Renal pelvis (tissue), 4 donors: Measurements from ENCODE around the gene ARMH3. TPM values are rescaled to one million over a fixed set of nuclear protein-coding genes. Genes with fewer than 3 reads are reported as not detected.
"Not testable (repeated sequence)": the region's sequence is repeated elsewhere in the genome, so short reads cannot be mapped to it uniquely, and the experiment has no call there.

ENCODE experiments used
- DNase-seq: peaks from one replicate; pipeline ENCODE4 v3.0.0-alpha.2; 2013
- polyA plus RNA-seq, 3 donors: library from polyadenylated mRNA; unstranded; fragments of 120-200 nt; gene quantifications; one replicate each; pipeline ENCODE4 v1.2.1, GENCODE V29; 2013; ENCODE audit not compliant: insufficient read length in 3 of 3

Gene ARMH3
- polyA plus RNA-seq, 3 donors = 16.6 to 20.0 (median 19.6) TPM

DNA sequence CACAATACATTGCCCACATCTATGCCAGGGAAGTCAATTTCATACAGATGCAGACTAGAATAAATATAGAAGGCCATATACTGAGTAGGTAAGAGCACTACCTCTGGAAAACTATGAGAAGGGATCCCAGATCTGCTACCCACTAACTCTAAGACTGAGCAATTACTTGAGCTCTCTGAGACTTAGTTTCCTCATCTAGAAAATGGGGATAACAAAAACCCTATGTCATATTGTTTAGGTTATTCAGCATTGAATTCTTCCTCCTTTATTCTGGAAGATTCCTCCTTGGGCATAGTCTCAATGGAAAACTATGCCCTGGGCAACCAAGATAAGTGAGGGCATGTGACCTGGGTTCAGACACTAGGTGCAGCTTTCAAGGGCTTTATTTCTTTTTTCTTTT, 4.0 kb upstream of the ARMH3 start:
- no peak for DNase-seq

DNA sequence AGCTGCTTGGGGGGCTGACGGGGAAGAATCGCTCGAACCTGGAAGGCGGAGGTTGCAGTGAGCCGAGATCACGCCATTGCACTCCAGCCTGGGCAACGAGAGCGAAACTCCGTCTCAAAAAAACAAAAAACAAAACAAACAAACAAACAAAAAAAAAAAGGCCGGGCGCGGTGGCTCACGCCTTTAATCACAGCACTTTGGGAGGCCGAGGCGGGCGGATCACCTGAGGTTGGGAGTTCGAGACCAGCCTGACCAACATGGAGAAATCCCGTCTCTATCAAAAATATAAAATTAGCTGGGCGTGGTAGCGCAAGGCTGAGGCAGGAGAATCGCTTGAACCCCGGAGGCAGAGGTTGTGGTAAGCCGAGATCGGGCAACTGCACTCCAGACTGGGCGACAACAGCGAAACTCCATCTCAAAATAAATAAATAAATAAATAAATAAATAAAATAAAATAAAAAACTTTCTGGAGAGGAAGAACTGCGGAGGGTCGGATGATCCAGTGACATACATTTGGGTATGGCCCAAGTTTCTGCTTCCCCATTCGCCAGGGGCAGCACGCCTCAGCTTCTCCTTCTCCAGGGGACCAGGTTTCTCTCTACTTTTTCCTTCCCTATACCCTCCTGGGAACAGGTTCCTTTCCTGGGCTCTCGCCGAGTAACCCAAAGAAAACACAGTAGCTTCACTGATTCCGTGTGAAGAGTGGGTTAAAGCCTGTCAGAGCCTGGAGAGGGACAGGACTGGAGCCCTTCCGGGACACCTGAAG, 909 bp downstream of the ARMH3 start:
- peak; percentile 38 for DNase-seq

DNA sequence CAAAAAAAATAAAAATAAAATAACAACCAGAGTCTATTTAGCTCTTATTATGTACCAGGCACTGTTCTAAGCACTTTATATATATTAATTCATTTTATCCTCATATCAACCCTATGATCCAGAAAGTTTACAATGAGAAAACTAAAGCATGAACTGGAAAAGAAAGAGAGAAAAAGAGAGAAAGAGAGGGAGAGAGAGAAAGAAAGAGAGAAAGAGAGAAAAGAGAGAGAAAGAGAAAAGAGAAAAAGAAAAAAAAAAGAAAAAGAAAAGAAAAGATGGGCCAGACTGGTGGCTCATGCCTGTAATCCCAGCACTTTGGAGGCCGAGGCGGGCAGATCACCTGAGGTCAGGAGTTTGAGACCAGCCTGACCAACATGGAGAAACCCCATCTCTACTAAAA, 9.9 kb downstream of the ARMH3 start:
- DNase-seq = no peak

DNA sequence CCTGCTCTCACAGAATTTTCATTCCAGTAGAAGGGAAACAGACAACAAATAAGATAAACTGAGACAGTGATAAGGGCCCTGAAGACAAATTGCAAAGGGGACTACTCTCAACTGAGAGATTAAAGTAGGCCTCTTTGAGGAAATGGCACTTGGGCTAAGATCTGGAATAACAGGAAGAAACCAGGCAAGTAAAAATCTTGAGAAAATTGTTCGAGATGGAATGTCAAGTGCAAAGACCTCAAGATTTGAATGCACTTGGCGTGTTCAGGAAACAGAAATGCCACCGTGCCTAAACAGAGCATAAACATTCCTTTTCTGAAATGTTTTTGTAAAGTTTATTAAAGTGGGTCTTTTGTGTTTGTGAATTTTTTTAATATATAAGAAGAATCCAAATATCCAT, 10.7 kb downstream of the ARMH3 start:
- no peak for DNase-seq

DNA sequence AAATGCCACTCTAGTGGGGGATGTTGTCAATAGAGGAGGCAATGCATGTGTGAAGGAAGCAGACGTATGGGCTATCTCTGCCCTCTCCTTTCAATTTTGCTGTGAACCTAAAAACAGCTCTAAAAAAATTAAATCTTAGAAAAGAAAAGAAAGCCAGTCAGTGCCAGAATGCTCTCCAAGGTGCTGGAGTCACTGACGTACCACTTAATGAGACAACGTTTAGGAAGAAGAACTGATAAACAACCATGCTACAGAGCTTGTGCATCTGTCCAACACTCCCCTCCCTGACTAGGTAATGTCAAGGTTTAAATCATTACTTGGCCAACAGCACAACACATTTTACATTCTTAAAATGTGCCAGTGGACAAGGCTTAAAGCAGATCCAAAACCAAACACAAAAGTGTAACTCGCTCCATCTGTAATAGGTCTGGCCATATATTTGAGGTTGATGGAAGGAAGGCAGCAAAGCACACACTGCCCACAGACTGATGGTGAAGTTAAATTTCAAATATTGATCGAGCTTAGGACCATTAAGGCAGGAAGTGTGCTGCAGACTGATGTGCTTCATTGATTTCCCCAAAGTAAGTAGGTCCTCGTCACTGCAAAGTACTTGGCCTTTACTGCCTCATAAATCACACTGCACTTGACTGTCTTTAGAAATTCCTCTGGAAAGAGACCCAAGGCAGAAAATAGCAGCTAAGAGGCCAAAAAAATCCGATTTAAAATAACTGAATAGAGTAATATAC, 15.5 kb downstream of the ARMH3 start:
- peak; percentile 34 for DNase-seq

DNA sequence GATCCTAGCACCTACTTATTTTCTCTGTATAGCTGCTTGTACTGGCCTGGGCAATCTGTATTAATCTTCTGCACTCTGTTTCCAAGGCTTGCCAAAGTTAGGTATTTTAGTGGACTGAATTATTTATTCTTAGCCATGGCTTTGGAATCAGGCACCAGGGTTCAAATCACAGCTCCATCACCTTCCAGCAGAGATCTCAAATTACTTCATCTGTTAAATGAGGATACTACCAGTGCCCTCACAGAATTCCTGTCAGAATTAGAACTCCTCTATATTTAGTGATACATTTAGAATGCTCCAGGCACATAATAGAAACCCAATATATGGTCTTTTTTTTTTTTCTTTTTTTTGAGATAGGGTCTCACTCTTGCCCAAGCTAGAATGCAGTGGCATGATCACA, 17.6 kb downstream of the ARMH3 start:
- no peak for DNase-seq

DNA sequence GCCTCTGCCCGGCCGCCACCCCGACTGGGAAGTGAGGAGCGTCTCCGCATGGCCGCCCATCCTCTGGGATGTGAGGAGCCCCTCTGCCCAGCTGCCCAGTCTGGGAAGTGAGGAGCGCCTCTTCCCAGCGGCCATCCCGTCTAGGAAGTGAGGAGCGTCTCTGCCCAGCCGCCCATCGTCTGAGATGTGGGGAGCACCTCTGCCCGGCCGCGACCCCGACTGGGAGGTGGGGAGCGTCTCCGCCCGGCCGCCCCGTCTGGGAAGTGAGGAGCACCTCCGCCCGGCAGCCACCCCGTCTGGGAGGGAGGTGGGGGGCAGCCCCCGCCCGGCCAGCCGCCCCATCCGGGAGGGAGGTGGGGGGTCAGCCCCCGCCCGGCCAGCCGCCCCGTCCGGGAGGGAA, 20.2 kb downstream of the ARMH3 start:
- DNase-seq = not testable (repeated sequence)

DNA sequence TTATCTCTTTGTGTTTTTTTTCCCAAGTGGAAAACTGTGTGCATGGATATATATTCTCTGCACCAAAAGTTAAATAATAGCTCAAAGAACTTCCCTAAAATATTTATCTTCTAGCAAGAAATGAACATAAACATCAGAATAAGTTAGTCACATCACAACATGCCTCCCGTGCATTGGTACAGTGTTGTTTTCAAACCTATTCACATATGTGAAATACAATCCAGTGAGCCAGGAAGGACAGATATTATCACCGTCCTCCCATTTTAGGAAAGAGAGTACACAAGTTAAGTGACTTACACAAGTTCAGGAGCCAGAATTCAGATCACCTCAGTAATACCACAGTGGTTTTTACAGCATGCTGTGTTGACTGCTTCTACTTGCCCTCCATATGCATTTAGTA, 22.2 kb downstream of the ARMH3 start:
- no peak for DNase-seq

DNA sequence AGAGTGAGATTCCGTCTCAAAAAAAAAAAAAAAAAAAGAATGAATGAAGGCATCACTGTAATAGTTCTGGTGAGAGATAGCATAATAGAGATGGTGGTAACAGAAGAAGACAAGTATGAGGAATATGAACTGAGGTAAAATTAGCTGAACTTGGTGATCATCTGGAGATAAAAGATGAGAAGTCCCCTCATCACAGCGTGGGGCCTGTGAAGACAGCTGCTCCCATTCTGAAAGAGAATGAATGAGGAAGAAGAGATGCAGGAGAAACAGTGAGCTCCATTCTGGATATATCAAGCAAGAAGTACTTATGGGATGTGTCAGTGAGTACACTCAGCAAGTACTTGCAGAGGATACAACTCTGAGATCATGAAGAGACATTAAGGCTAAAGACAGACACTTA, 28.7 kb downstream of the ARMH3 start:
- no peak for DNase-seq

DNA sequence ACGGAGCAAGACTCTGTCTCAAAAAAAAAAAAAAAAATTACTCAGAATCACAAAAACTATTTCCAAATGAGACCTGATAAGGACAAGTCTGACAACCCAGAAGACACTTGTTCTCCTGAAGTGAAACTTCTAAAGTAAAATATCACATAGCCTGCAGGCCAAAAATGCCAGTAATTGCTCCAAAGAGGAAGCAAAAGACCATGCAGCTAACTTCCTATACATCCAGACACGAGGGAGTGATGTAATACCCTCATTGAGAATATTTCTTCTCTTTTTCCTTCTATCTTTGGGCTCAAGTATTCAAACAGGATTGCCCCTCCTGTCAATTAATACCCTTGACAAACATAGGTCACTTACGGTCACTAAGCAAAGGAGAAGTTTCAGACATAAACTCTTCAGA, 31.2 kb downstream of the ARMH3 start:
- DNase-seq = no peak

DNA sequence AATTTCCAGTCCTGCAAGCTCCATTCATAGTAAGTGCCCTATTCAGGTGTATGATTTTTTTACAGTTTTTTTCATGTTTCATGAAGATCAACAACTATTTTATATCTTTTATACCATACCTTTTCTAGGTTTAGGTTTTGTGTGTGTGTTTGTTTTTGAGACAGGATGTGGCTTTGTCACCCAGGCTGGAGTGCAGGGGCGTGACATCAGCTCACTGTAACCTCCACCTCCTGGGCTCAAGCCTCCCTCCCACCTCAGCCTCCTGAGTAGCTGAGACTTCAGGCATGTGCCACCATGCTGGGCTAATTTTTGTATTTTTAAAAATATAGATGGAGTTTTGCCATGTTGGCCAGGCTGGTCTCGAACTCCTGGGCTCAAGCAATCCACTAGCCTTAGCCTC, 35.0 kb downstream of the ARMH3 start:
- DNase-seq = no peak

DNA sequence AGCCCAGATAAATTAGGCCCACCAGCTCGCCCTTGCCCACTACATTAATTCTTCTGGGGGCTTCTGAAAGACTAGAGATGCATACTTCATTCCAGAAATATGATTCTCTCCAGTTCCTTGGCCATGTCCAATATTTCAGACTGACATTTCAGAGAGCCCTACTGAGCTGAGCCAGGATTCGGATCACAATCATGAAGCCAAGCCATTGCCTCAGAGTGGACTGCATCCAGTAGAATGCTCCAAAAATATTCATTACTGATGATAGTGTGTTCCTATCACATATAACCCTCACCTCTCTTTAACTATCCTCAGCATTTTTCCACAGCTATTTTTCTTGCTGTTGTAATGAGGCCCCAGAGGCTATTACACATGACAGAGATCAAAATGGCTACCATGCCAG, 38.7 kb downstream of the ARMH3 start:
- DNase-seq = no peak

DNA sequence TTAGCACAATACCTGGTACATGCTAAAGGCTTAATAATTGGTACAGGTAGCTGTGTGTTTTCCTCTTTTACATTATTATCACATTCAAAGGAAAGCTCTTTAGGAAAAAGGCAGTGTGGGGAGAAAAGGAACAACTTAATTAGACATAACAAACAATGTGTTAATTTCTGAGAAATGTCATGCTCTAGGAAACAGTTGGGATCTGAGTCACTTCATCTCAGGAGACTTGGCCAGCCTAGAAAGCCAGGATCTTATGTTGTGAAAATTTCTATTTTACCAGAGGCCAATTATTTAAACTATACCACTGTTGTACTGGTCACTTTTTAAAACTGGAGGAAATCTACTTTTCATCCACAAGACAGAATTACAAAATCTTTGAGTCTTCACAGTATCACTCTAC, 39.6 kb downstream of the ARMH3 start:
- DNase-seq = no peak

DNA sequence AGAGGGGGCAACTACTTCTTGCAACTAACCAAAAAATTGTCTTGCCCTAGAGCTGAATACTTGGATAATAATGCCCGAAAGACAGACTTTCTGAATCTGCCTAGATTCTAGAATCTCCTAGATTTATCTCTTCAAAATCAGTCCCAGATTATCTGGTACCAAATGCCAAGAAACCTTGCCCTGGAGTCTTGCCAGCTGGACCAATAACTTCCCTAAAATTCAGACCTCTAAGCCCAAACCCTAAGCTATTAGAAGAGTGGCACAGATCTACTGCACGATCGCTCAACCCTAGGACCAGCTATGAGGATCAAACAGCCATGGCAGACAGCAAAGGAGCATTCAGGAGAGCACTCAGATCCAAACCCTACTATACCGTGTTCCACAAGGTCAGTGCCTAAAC, 45.0 kb downstream of the ARMH3 start:
- DNase-seq = no peak

DNA sequence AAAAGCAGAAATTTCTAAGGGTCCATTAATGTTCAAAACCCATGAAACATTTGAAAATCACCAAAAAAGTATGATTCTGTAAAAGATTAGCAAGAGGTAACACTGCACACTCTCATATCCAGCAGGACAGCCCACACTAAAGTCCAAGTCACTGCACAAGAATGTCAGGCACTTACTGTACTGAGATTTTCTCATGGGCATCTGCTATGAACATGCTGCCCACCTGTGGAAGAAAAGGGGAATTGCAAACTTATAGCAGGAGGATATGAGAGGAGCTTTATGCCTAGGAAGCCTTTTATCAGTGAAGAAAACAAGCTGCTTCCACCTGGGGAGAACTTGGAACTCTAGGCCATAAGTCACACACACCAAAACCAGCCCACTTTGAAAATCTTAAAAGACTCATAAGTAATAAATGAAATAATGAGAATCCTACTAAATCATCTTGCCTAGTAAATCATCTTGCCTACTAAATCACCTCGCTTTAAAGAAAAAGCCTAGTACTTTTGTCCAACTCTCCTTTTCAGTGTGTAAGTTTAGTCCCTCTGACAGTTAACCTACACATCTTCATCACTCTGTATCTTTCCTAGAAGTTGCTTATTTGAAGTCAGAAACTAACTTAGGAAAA, 46.1 kb downstream of the ARMH3 start:
- peak; percentile 85 for DNase-seq

DNA sequence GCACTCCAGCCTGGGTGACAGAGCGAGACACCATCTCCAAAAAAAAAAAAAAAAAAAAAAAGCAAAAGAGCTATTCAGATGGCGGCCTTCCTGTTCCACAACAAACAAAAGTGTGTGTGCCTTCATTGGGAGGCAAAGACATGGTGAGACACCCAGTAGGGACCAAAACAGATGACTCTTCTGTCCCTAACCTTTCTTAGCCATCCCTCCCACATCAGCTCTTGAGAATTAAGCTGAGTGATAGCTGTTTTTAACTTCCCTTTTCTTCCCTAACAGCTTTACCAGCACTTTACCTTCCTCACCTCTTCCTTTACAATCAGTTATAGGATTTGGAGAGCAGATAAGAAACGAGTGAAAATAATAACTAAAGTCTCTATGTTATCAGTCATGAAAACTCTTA, 48.2 kb downstream of the ARMH3 start:
- DNase-seq = no peak

DNA sequence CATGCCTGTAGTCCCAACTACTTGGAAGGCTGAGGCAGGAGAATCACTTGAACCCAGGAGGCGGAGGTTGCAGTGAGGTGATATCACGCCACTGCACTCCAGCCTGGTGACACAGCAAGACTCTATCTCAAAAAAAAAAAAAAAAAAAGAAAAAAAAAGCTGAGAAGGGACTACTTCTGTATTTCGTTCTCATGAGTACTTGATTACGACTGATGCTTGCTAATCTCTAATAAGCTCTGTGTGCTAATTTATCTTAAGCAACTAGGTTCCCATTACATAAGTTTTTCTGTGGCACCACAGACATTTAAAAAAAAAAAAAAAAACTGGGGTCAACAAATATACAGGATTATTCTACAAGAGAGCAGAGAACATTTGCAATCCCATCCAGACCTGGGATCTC, 48.9 kb downstream of the ARMH3 start:
- DNase-seq = not testable (repeated sequence)

DNA sequence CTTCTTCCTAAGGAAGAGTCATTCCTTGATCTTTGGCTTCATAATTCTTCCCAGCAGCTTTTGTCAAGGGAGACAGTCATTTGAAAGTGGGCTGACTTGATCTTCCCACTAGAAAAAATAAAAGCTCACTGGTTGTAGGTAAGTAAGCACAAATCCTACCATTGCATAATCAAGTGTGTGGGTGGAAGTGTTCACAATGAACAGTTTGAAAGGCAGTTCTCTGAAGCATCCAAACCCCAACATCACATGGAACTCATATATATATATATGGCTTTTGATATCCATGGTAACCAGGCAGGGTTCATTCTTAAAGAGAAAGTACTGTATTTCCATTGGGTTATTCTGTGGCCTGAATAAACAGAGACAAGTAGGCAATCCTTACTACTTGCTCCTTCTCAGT, 51.6 kb downstream of the ARMH3 start:
- DNase-seq = no peak

DNA sequence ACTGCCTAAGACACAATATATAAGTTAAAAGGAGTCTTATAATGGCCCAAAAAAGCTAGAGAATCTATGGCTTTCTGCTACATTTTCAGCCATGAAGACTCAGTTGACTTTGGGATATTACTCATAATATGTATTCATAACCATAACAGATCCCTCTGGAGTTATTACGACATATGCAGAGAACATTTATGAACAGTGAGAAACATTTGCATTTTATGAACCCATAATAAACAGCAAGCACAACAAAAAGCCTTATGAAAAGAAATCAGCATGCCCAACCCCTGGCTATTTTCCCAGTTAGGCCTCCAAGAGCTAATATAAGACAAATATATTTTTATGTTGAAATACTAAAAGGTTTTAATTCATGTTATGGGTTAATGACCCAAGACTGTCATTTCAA, 52.4 kb downstream of the ARMH3 start:
- no peak for DNase-seq

DNA sequence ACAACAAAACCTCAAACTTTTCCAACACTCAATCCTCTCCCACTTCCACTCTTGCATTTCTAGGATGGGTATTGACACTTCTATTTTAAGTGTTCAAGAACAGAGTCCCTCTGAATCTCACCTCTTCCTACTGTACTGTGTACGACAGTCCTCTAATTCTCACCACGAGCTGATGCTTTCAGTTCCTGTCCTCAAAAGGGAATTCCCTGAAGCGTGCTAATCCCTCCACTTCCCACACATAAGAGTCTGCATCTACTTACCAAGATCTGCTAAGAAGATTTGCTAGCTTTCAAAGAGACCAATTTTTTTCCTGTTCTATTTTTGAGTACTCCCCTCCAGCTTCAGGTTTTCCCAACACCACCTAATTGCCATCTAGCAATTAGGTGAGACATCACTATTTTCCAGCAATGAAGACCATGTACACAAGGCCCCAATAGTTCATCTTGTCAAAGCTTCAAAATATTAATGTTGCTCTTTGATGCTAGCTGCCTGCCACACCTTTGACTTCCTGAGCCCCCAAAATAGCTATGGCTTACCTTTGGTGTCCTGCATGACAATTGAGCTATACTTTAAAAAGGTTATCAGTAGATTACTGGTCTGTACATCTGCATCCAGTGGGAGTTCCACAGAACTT, 54.4 kb downstream of the ARMH3 start:
- no peak for DNase-seq

DNA sequence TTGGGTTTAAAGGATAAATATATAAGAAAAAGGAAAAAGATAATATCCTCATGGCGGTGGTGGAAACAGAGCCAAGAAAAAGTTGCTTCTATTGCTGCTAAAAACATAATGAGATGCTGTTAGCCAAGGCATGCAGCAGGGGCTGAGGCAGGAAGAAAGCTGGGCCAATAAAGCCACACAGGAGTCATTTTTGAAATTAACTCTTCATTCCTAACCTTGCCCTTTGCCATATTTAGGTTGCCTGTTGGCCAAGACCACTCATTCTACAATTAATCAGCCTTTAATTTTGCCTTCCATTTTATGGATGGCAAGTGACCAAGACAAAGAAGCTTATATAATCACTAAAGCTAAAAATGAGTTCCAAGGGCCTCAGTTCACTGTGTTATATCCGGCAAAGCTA, 58.2 kb downstream of the ARMH3 start:
- no peak for DNase-seq

DNA sequence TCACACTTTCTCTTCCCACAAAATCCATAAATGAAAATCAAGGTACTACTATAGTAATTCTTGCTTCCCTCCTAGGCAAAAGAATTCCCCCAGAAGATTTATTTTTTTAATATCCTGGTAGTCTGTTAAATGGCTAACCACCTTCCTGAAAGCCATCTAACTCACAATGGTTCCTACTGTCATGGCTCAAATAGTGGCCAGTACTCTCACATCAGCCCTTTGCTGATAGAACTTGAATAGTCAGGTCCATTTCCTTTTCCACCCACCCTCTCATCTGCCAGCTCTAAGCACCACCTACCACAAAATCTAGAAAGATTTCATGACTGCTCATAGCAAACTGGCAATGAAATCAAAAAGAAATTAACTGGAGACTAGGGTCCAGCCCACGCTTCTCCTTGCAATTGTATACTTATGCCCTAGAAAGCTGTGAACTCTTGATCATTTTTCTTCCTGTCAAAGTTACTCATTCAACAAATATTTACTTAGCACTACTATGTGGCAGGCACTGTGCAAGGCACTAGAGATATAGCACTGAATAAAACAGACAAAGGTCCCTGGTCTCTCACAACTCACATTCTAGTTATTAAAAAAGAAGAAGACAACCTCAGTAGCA, 60.4 kb downstream of the ARMH3 start:
- DNase-seq = no peak
